HepG2 (cell line): ENCODE results near the gene LAPTM4A. TPM values are rescaled to one million over a fixed set of nuclear protein-coding genes. Genes with fewer than 3 reads are reported as not detected.

Experiments used
- ARID2 ChIP-seq: sonication (generic); formaldehyde crosslinking; IDR thresholded peaks from 2 replicates; pipeline ENCODE4 v1.8.1; 2022; ENCODE audit warnings: mild to moderate bottlenecking, missing genetic modification reagents, borderline replicate concordance
- ASH2L ChIP-seq: fragments of 300-600, 200-600 bp; sonication (generic); IDR thresholded peaks from 2 replicates; pipeline ENCODE4 v1.7.0; 2017; ENCODE audit warnings: low read depth, mild to moderate bottlenecking, moderate library complexity, mixed read lengths, low read length; ENCODE audit not compliant: insufficient read length
- DR1 ChIP-seq: sonication (generic); formaldehyde crosslinking; IDR thresholded peaks from 2 replicates; pipeline ENCODE4 v1.8.0; 2021; ENCODE audit warnings: mild to moderate bottlenecking, missing genetic modification reagents, inconsistent platforms
- GATAD1 ChIP-seq: IDR thresholded peaks from 2 replicates; pipeline ENCODE4 v1.6.1; 2016; ENCODE audit warnings: missing genetic modification reagents, missing compliant biosample characterization
- HDAC2 ChIP-seq: sonication (generic); formaldehyde crosslinking; IDR thresholded peaks from 2 replicates; pipeline ENCODE4 v1.4.0; 2020; ENCODE audit warnings: missing genetic modification reagents
- HOXD1 ChIP-seq: sonication (generic); formaldehyde crosslinking; IDR thresholded peaks from 2 replicates; pipeline ENCODE4 v1.5.0; 2020; ENCODE audit warnings: missing genetic modification reagents
- IKZF1 ChIP-seq: fragments of 450-650 bp; IDR thresholded peaks from 2 replicates; pipeline ENCODE4 v1.7.1; 2016
- JUND ChIP-seq: sonication (generic); formaldehyde crosslinking; IDR thresholded peaks from 2 replicates; pipeline ENCODE4 v1.8.0; 2022; ENCODE audit warnings: mild to moderate bottlenecking, missing genetic modification reagents
- NCOA2 ChIP-seq: sonication (generic); formaldehyde crosslinking; IDR thresholded peaks from 2 replicates; pipeline ENCODE4 v1.8.0; 2022; ENCODE audit warnings: inconsistent platforms
- NFE2L2 ChIP-seq: fragments of 150-350 bp; IDR thresholded peaks from 2 replicates; pipeline ENCODE4 v1.6.1; 2014; ENCODE audit warnings: low read length
- NFKB2 ChIP-seq: sonication (generic); formaldehyde crosslinking; IDR thresholded peaks from 2 replicates; pipeline ENCODE4 v1.4.0; 2020; ENCODE audit warnings: missing genetic modification reagents, borderline replicate concordance
- NR2F6 ChIP-seq, 2 experiments: IDR thresholded peaks; 2 replicates each; pipeline ENCODE4 v1.6.1; 2016; ENCODE audit warnings: antibody characterized with exemption in 1 of 2, mild to moderate bottlenecking in 1 of 2
- RFX3 ChIP-seq: IDR thresholded peaks from 2 replicates; pipeline ENCODE4 v1.6.1; 2016; ENCODE audit warnings: missing biosample characterization, missing genetic modification reagents
- RORA ChIP-seq: sonication (generic); formaldehyde crosslinking; IDR thresholded peaks from 2 replicates; pipeline ENCODE4 v1.5.0; 2020; ENCODE audit warnings: mild to moderate bottlenecking, missing genetic modification reagents, moderate library complexity
- TARDBP ChIP-seq: sonication (generic); formaldehyde crosslinking; IDR thresholded peaks from 2 replicates; pipeline ENCODE4 v1.8.0; 2022; ENCODE audit warnings: mild to moderate bottlenecking, missing genetic modification reagents
- ZNF205 ChIP-seq: IDR thresholded peaks from 2 replicates; pipeline ENCODE4 v1.6.1; 2018; ENCODE audit warnings: missing biosample characterization, missing genetic modification reagents
- ZNF326 ChIP-seq: sonication (generic); formaldehyde crosslinking; IDR thresholded peaks from 2 replicates; pipeline ENCODE4 v1.4.0; 2020; ENCODE audit warnings: missing genetic modification reagents, borderline replicate concordance
- ZNF546 ChIP-seq: sonication (generic); formaldehyde crosslinking; conservative IDR thresholded peaks from 2 replicates; pipeline ENCODE4 v1.8.1; 2023; ENCODE audit warnings: mild to moderate bottlenecking, missing genetic modification reagents
- ZNF652 ChIP-seq: IDR thresholded peaks from 2 replicates; pipeline ENCODE4 v1.6.1; 2016; ENCODE audit warnings: low read depth, borderline replicate concordance
- polyA plus RNA-seq, 8 experiments: library from polyadenylated mRNA; depleted of rRNA in 3 of 8; stranded (reverse) in 7 of 8; unstranded in 1 of 8; fragments of >200 nt; fragmentation: Illumina TruSeq in 4 of 8; extraction: Trizol in 4 of 8; gene quantifications; 2 replicates each; pipeline versions ENCODE4 v1.2.1 to v1.2.3, GENCODE V29; 2011 to 2016; ENCODE audit warnings: low read depth in 4 of 8, missing spikeins in 1 of 8, mixed read lengths in 1 of 8; ENCODE audit not compliant: insufficient read depth in 1 of 8
- total RNA-seq, 5 experiments: library from RNA; depleted of rRNA; stranded (reverse); fragments of >200 nt; fragmentation: Illumina TruSeq; extraction: Trizol; gene quantifications; 2 replicates each; pipeline ENCODE4 v1.2.3, GENCODE V29; 2016; ENCODE audit warnings: low read depth in 1 of 5
- TF ChIP-seq, protein P1 (sequence below): sonication (generic); formaldehyde crosslinking; IDR thresholded peaks from 2 replicates; pipeline ENCODE4 v1.4.0; 2020; ENCODE audit warnings: missing genetic modification reagents; ENCODE audit errors: not compliant biosample characterization
- TF ChIP-seq, protein P2 (sequence below): sonication (generic); formaldehyde crosslinking; IDR thresholded peaks from 2 replicates; pipeline ENCODE4 v1.4.0; 2020; ENCODE audit warnings: missing genetic modification reagents, borderline replicate concordance
- TF ChIP-seq, protein P3 (sequence below): sonication (generic); formaldehyde crosslinking; IDR thresholded peaks from 2 replicates; pipeline ENCODE4 v1.4.0; 2020; ENCODE audit warnings: missing genetic modification reagents, borderline replicate concordance

Gene LAPTM4A
- total and polyA plus RNA-seq, 2 of the 13 experiments (the other 11 are each of a cell fraction or from before 2014, with no cell fraction given), result 116 to 558 TPM

DNA sequence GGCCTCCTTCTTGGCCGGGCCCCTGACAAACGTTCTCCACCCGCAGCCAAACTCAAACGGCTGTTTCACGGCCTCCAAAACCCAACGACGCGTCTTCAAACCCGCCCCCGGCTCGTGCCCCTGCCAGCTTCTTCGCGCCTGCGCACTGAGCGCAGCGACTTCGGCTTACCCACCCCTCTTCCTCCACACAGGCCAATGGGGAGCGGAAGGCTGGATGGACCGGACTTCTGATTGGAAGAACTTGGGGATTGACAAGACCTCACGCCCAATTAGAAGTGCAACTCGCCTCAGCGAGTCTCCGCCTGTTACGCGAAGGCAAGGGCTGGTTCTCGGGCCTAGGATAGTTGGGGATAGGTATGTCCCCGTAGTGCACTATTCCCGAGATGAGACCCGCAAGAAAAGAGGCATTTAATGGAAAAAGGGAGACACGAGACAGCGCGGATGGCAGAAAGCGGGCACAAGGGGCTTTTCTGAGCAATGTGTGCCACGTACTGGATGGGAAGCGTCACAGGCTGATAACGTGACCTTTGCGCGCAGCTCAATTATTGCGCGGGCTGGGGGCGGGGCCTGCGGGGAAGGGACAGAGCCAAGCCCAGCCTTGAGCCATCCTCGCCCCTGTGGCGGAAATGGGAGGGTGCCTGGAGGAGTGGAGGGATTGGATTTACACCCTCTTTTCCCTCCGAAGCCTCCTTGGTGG lies at the start of gene LAPTM4A (continued):
- TF ChIP-seq NR2F6 (IDR thresholded peaks at IDR 0.05) (peak; percentile 62), NR2F6 (CRISPR knock-in tag; IDR thresholded peaks at IDR 0.05) (peak; percentile 6), ZNF205 (CRISPR knock-in tag) (peak; percentile 87), HDAC2 (CRISPR knock-in tag) (peak; percentile 51), ASH2L (peak; percentile 99), ZNF652 (CRISPR knock-in tag) (no peak), JUND (CRISPR knock-in tag) (peak; percentile 56; the same call in 1 of the 2 replicates), ZNF326 (CRISPR knock-in tag) (no peak), NCOA2 (CRISPR knock-in tag) (peak; percentile 65), ZNF546 (CRISPR knock-in tag) (peak; percentile 80; the same call in 1 of the 2 replicates), DR1 (CRISPR knock-in tag) (peak; percentile 72), NFKB2 (peak; percentile 76), ARID2 (CRISPR knock-in tag) (peak; percentile 95; the same call in 1 of the 2 replicates), IKZF1 (no peak), GATAD1 (CRISPR knock-in tag) (peak; percentile 88), HOXD1 (CRISPR knock-in tag) (no peak; the same call in 1 of the 2 replicates), RFX3 (CRISPR knock-in tag) (no peak), RORA (CRISPR knock-in tag) (no peak), TARDBP (peak; percentile 96), NFE2L2 (0 out of 2 replicates have a peak, but pooled peaks have one; percentile 21)
- TF ChIP-seq, protein P1, sequence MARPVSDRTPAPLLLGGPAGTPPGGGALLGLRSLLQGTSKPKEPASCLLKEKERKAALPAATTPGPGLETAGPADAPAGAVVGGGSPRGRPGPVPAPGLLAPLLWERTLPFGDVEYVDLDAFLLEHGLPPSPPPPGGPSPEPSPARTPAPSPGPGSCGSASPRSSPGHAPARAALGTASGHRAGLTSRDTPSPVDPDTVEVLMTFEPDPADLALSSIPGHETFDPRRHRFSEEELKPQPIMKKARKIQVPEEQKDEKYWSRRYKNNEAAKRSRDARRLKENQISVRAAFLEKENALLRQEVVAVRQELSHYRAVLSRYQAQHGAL, result no peak
- TF ChIP-seq, protein P2, sequence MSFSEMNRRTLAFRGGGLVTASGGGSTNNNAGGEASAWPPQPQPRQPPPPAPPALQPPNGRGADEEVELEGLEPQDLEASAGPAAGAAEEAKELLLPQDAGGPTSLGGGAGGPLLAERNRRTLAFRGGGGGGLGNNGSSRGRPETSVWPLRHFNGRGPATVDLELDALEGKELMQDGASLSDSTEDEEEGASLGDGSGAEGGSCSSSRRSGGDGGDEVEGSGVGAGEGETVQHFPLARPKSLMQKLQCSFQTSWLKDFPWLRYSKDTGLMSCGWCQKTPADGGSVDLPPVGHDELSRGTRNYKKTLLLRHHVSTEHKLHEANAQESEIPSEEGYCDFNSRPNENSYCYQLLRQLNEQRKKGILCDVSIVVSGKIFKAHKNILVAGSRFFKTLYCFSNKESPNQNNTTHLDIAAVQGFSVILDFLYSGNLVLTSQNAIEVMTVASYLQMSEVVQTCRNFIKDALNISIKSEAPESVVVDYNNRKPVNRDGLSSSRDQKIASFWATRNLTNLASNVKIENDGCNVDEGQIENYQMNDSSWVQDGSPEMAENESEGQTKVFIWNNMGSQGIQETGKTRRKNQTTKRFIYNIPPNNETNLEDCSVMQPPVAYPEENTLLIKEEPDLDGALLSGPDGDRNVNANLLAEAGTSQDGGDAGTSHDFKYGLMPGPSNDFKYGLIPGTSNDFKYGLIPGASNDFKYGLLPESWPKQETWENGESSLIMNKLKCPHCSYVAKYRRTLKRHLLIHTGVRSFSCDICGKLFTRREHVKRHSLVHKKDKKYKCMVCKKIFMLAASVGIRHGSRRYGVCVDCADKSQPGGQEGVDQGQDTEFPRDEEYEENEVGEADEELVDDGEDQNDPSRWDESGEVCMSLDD (CRISPR knock-in tag), result peak; percentile 77; the same call in 1 of the 2 replicates
- TF ChIP-seq, protein P3, sequence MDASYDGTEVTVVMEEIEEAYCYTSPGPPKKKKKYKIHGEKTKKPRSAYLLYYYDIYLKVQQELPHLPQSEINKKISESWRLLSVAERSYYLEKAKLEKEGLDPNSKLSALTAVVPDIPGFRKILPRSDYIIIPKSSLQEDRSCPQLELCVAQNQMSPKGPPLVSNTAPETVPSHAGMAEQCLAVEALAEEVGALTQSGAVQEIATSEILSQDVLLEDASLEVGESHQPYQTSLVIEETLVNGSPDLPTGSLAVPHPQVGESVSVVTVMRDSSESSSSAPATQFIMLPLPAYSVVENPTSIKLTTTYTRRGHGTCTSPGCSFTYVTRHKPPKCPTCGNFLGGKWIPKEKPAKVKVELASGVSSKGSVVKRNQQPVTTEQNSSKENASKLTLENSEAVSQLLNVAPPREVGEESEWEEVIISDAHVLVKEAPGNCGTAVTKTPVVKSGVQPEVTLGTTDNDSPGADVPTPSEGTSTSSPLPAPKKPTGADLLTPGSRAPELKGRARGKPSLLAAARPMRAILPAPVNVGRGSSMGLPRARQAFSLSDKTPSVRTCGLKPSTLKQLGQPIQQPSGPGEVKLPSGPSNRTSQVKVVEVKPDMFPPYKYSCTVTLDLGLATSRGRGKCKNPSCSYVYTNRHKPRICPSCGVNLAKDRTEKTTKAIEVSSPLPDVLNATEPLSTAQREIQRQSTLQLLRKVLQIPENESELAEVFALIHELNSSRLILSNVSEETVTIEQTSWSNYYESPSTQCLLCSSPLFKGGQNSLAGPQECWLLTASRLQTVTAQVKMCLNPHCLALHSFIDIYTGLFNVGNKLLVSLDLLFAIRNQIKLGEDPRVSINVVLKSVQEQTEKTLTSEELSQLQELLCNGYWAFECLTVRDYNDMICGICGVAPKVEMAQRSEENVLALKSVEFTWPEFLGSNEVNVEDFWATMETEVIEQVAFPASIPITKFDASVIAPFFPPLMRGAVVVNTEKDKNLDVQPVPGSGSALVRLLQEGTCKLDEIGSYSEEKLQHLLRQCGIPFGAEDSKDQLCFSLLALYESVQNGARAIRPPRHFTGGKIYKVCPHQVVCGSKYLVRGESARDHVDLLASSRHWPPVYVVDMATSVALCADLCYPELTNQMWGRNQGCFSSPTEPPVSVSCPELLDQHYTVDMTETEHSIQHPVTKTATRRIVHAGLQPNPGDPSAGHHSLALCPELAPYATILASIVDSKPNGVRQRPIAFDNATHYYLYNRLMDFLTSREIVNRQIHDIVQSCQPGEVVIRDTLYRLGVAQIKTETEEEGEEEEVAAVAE (CRISPR knock-in tag), result peak; percentile 88
